ENCODE data around the gene TTC39B. TPM values are rescaled to one million over a fixed set of nuclear protein-coding genes. Genes with fewer than 3 reads are reported as not detected.

The TTC39B gene
- total RNA-seq: 10 to 100 TPM; 23.3 to 62.8 (median 38.1) TPM

DNA sequence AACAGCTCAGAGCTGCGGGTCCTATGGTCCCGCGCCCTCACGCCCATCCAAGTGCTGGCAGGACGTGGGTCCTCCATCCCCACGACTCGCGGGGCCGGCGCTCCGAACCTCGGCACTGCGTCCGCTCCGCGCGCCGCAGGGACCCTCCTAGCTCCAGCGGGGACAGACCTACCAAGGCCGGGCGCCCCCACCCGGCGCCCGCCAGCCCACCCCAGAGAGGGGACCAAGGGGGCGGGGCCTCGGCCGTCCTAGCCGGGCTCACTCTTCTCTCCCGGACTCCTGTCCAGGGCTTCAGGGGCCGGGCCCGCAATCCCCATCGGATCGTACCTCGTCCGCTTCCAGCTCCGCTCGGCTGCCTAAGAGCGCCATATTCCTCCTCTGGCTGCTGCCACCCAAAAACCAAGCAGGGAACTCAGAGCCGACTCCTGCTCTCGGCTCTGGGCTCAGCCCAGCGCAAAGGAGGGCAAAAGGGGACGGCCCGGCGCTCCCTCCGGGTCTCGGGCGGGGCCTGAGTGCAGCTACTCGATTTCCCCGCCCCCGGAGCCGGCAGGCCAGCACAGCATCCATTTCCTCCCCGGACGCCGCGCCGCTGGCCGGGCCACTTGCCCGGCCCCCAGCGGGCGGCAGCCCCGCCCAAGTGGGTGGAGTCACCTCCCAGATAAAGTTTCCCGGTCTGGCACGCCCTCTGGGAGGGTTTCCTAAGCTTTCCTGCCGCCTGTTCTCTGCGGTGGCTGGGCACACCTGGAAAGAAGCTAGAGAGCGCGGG, at the start of gene TTC39B:
TTC39B (minus strand) TSS at position 460 of the 766 bp plus-strand sequence; CDS start at position 369, 91 bp downstream.
- DNase-seq: peak; percentile 96
- peak within 1 kb of the TSS; percentile 78 to 95 (median 86) for H3K4me3 ChIP-seq
- no peaks in the 10 kb centered on the region for H3K36me3 ChIP-seq
- in situ Hi-C loops (cut with MboI; ENCODE audit: low pct_ligation_motif_present in 1 of 4, low pct_unique_long_range_greater_than_20kb in 1 of 4, low sequenced_read_pairs in 3 of 4): loop anchor here in 1 of 4 donors (25.0 kb wide), 1 partner anchor 105 kb away; the partner anchor contains the start of gene SNAPC3
- H3K4me1 ChIP-seq: peaks cover 7 to 23% (median 15%) of the 10 kb centered on the region in 4 donors
- TF ChIP-seq POLR2A (IDR thresholded peaks at IDR 0.05) (peak; percentile 95), POLR2AphosphoS5 (IDR thresholded peaks at IDR 0.05) (peak; percentile 71 to 92 (median 92))
- TF ChIP-seq, protein P1, sequence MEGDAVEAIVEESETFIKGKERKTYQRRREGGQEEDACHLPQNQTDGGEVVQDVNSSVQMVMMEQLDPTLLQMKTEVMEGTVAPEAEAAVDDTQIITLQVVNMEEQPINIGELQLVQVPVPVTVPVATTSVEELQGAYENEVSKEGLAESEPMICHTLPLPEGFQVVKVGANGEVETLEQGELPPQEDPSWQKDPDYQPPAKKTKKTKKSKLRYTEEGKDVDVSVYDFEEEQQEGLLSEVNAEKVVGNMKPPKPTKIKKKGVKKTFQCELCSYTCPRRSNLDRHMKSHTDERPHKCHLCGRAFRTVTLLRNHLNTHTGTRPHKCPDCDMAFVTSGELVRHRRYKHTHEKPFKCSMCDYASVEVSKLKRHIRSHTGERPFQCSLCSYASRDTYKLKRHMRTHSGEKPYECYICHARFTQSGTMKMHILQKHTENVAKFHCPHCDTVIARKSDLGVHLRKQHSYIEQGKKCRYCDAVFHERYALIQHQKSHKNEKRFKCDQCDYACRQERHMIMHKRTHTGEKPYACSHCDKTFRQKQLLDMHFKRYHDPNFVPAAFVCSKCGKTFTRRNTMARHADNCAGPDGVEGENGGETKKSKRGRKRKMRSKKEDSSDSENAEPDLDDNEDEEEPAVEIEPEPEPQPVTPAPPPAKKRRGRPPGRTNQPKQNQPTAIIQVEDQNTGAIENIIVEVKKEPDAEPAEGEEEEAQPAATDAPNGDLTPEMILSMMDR (IDR thresholded peaks at IDR 0.05): no peak
- H3K27me3 ChIP-seq: no peaks in the 10 kb centered on the region
- peak within 1 kb of the TSS; percentile 89 to 95 (median 93) for H3K27ac ChIP-seq
- no peaks in the 10 kb centered on the region for H3K9me3 ChIP-seq
- WGBS, 2 donors (ENCODE audit: low coverage in 1 of 2): 0% methylated on average over 52 of the region's 67 CpGs; no CpG with 5 or more reads in 1 of the 2 donors
- intact Hi-C loops (cut with DNase I; ENCODE audit: low total_unique reads): loop anchor here (10.0 kb wide), 1 partner anchor 1408 kb away; no protein-coding TSS in a partner anchor

DNA sequence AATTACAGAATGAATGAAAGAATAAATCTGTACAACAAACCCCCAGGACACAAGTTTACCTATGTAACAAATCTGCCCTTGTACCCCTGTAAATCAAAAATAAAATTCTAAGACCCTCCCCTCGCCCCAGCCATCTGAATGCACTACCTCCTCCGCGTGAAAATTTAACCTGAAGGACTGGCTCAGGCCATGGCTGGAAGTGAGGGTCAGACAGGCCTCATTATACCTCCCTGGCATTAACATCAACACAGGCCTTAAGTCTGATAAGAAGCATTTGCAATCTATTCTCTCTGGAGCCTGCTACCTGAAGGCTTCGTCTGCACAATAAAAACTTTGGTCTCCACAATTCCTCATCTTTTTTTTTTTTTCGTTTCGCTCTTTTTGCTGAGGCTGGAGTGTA, 48.7 kb upstream of the TTC39B start:
- no peak overlapping the region for H3K4me3 ChIP-seq
- H3K27ac ChIP-seq: no peak overlapping the region
- 91% methylated on average over 6 of the region's 6 CpGs; no CpG with 5 or more reads in 1 of the 2 donors for WGBS, 2 donors (ENCODE audit: low coverage in 1 of 2)
- TF ChIP-seq POLR2AphosphoS5 (IDR thresholded peaks at IDR 0.05) (no peak), POLR2A (IDR thresholded peaks at IDR 0.05) (no peak), EP300 (IDR thresholded peaks at IDR 0.05; ENCODE audit: low read depth) (no peak)
- TF ChIP-seq, protein P1 (IDR thresholded peaks at IDR 0.05): no peak
- DNase-seq: no peak
- H3K4me1 ChIP-seq: peaks cover 0 to 19% (median 2%) of the 10 kb centered on the region in 4 donors
- H3K9me3 ChIP-seq: no peaks in the 10 kb centered on the region
- no peaks in the 10 kb centered on the region for H3K27me3 ChIP-seq
- no peaks in the 10 kb centered on the region for H3K36me3 ChIP-seq
- in situ Hi-C loops (cut with MboI; ENCODE audit: low pct_ligation_motif_present in 1 of 4, low pct_unique_long_range_greater_than_20kb in 1 of 4, low sequenced_read_pairs in 3 of 4) (no loop called here), intact Hi-C loops (cut with DNase I; ENCODE audit: low total_unique reads) (no loop called here)

DNA sequence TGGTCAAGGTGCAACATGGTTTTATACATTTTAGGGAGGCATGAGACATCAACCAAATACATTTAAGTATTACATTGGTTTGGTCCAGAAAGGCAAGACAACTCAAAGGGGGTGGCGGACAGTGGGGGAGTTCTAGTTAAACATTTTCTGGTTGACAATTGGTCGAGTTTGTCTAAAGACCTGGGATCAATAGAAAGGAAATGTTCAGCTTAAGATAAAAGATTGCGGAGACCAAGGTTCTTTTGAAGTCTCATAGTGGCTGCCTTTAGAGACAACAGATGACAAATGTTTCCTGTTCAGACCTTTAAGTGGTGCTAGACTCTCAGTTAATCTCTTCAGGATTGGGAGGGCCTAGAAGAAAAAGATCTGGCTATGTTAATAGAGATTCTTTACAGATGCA, 47.7 kb upstream of the TTC39B start:
- WGBS, 2 donors (ENCODE audit: low coverage in 1 of 2): 70% methylated on average over 3 of the region's 3 CpGs; no CpG with 5 or more reads in 1 of the 2 donors
- no peak for DNase-seq

DNA sequence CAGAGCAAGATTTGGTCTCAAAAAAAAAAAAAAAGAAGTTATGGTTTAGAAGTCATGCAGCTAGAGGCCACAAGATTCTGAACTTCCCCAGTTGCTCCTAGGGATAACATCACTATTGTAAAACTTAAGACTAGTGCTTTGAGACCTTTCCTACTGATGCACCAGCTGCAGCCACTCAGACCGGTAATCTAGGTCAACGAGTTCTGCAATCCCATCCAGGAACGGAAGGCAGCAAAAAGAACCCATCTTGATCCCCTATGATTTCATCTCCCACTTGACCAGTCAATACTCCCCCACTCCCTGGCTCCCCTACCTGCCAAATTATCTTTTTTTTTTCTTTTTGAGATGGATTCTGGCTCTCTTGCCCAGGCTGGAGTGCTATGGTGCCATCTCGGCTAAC, 46.9 kb upstream of the TTC39B start:
- no peaks in the 10 kb centered on the region for H3K27me3 ChIP-seq
- TF ChIP-seq EP300 (IDR thresholded peaks at IDR 0.05; ENCODE audit: low read depth) (no peak), POLR2A (IDR thresholded peaks at IDR 0.05) (no peak), POLR2AphosphoS5 (IDR thresholded peaks at IDR 0.05) (no peak)
- TF ChIP-seq, protein P1 (IDR thresholded peaks at IDR 0.05): no peak
- in situ Hi-C loops (cut with MboI; ENCODE audit: low pct_ligation_motif_present in 1 of 4, low pct_unique_long_range_greater_than_20kb in 1 of 4, low sequenced_read_pairs in 3 of 4) (no loop called here), intact Hi-C loops (cut with DNase I; ENCODE audit: low total_unique reads) (no loop called here)
- no peaks in the 10 kb centered on the region for H3K9me3 ChIP-seq
- H3K27ac ChIP-seq: no peak overlapping the region
- peaks cover 0 to 20% (median 4%) of the 10 kb centered on the region in 4 donors for H3K4me1 ChIP-seq
- DNase-seq: no peak
- H3K36me3 ChIP-seq: no peaks in the 10 kb centered on the region
- 54 to 89% methylated on average over 2 to 4 of the region's 4 CpGs for whole genome bisulfite sequencing, 2 donors (ENCODE audit: low coverage in 1 of 2)
- no peak overlapping the region for H3K4me3 ChIP-seq

More for the DNA sequence above, 47.7 kb upstream of the TTC39B start:
- Histone ChIP-seq H3K4me1 (peaks cover 0 to 20% (median 4%) of the 10 kb centered on the region in 4 donors), H3K36me3 (no peaks in the 10 kb centered on the region), H3K27ac (no peak overlapping the region), H3K9me3 (no peaks in the 10 kb centered on the region), H3K27me3 (no peaks in the 10 kb centered on the region), H3K4me3 (no peak overlapping the region)
- TF ChIP-seq, protein P1 (IDR thresholded peaks at IDR 0.05): no peak
- TF ChIP-seq POLR2AphosphoS5 (IDR thresholded peaks at IDR 0.05) (no peak), EP300 (IDR thresholded peaks at IDR 0.05; ENCODE audit: low read depth) (no peak), POLR2A (IDR thresholded peaks at IDR 0.05) (no peak)
- intact Hi-C loops (cut with DNase I; ENCODE audit: low total_unique reads) (no loop called here), in situ Hi-C loops (cut with MboI; ENCODE audit: low pct_ligation_motif_present in 1 of 4, low pct_unique_long_range_greater_than_20kb in 1 of 4, low sequenced_read_pairs in 3 of 4) (no loop called here)

All from transverse colon (tissue), 4 donors.